Measurements from ENCODE around the gene PCSK5. TPM values are rescaled to one million over a fixed set of nuclear protein-coding genes. Genes with fewer than 3 reads are reported as not detected.

The PCSK5 gene
- polyA plus RNA-seq, 3 donors from 2014 or later, result 5.7 to 17.2 (median 7.3) TPM

- H3K27me3 Mint-ChIP-seq (ENCODE audit: low read depth in 3 of 3), result peaks cover 7 to 10% (median 7%) of the 10 kb centered on the region in 3 donors
- H3K4me3 Mint-ChIP-seq, result no peak overlapping the region
- peaks cover 23 to 28% of the 10 kb centered on the region in 2 donors for H3K4me1 Mint-ChIP-seq
- no peak overlapping the region for H3K27ac Mint-ChIP-seq
- H3K36me3 Mint-ChIP-seq, result no peaks in the 10 kb centered on the region
- DNase-seq, result no peak
- H3K9me3 Mint-ChIP-seq, result no peaks in the 10 kb centered on the region
These were observed 506.1 kb downstream of the PCSK5 start for GRCh38 chr9:76396597-76396996.

GRCh38 chr9:76399856-76400255 lies 509.4 kb downstream of the PCSK5 start:
- DNase-seq, result no peak
- peaks cover 2% of the 10 kb centered on the region in 3 donors for H3K27me3 Mint-ChIP-seq (ENCODE audit: low read depth in 3 of 3)
- H3K9me3 Mint-ChIP-seq, result no peaks in the 10 kb centered on the region
- H3K36me3 Mint-ChIP-seq, result no peaks in the 10 kb centered on the region
- H3K4me3 Mint-ChIP-seq, result no peak overlapping the region
- no peak overlapping the region for H3K27ac Mint-ChIP-seq
- H3K4me1 Mint-ChIP-seq, result peaks cover 9 to 16% of the 10 kb centered on the region in 2 donors

GRCh38 chr9:76400534-76401096 lies 510.1 kb downstream of the PCSK5 start:
- no peak overlapping the region for H3K4me3 Mint-ChIP-seq
- H3K4me1 Mint-ChIP-seq, result peaks cover 3 to 9% of the 10 kb centered on the region in 2 donors
- peaks cover 0 to 2% (median 0%) of the 10 kb centered on the region in 3 donors for H3K27me3 Mint-ChIP-seq (ENCODE audit: low read depth in 3 of 3)
- H3K9me3 Mint-ChIP-seq, result no peaks in the 10 kb centered on the region
- H3K36me3 Mint-ChIP-seq, result no peaks in the 10 kb centered on the region
- no peak for DNase-seq
- H3K27ac Mint-ChIP-seq, result no peak overlapping the region

- Mint-ChIP-seq H3K9me3 (no peaks in the 10 kb centered on the region), H3K4me1 (peaks cover 3 to 8% of the 10 kb centered on the region in 2 donors), H3K27ac (no peak overlapping the region), H3K4me3 (no peak overlapping the region), H3K36me3 (no peaks in the 10 kb centered on the region), H3K27me3 (ENCODE audit: low read depth in 3 of 3) (peaks cover 0 to 2% (median 0%) of the 10 kb centered on the region in 3 donors)
- DNase-seq, result no peak
These were observed 510.7 kb downstream of the PCSK5 start for GRCh38 chr9:76401176-76401575.

GRCh38 chr9:76401580-76402354 lies 511.3 kb downstream of the PCSK5 start:
- Mint-ChIP-seq H3K27me3 (ENCODE audit: low read depth in 3 of 3) (peaks cover 0 to 2% (median 0%) of the 10 kb centered on the region in 3 donors), H3K4me3 (no peak overlapping the region)

GRCh38 chr9:76403352-76403751 lies 512.9 kb downstream of the PCSK5 start:
- H3K4me1 Mint-ChIP-seq, result peaks cover 3 to 8% of the 10 kb centered on the region in 2 donors
- peaks cover 0 to 2% (median 0%) of the 10 kb centered on the region in 3 donors for H3K27me3 Mint-ChIP-seq (ENCODE audit: low read depth in 3 of 3)
- peak; percentile 36 to 61 (median 51) for DNase-seq
- H3K9me3 Mint-ChIP-seq, result no peaks in the 10 kb centered on the region
- H3K36me3 Mint-ChIP-seq, result no peaks in the 10 kb centered on the region
- H3K27ac Mint-ChIP-seq, result peak overlapping the region in 5 of 6 donors; percentile 18 to 79 (median 78)
- H3K4me3 Mint-ChIP-seq, result peak overlapping the region in 3 of 5 donors; percentile 1 to 65 (median 35)

More at GRCh38 chr9:76401580-76402354, 511.3 kb downstream of the PCSK5 start:
- Mint-ChIP-seq H3K9me3 (no peaks in the 10 kb centered on the region), H3K36me3 (no peaks in the 10 kb centered on the region), H3K4me1 (peaks cover 3 to 8% of the 10 kb centered on the region in 2 donors), H3K27ac (no peak overlapping the region)
- no peak for DNase-seq

GRCh38 chr9:76404401-76404800 lies 513.9 kb downstream of the PCSK5 start:
- Mint-ChIP-seq H3K4me3 (no peak overlapping the region), H3K27ac (no peak overlapping the region), H3K27me3 (ENCODE audit: low read depth in 3 of 3) (peaks cover 0 to 2% (median 0%) of the 10 kb centered on the region in 3 donors), H3K9me3 (no peaks in the 10 kb centered on the region), H3K4me1 (peaks cover 3 to 8% of the 10 kb centered on the region in 2 donors), H3K36me3 (no peaks in the 10 kb centered on the region)
- DNase-seq, result no peak

GRCh38 chr9:76405340-76405739 lies 514.9 kb downstream of the PCSK5 start:
- no peaks in the 10 kb centered on the region for H3K9me3 Mint-ChIP-seq
- H3K27ac Mint-ChIP-seq, result no peak overlapping the region
- DNase-seq, result no peak
- H3K27me3 Mint-ChIP-seq (ENCODE audit: low read depth in 3 of 3), result peaks cover 0 to 2% (median 0%) of the 10 kb centered on the region in 3 donors
- no peaks in the 10 kb centered on the region for H3K36me3 Mint-ChIP-seq
- H3K4me3 Mint-ChIP-seq, result no peak overlapping the region
- peaks cover 3 to 8% of the 10 kb centered on the region in 2 donors for H3K4me1 Mint-ChIP-seq

- Mint-ChIP-seq H3K27ac (no peak overlapping the region), H3K27me3 (ENCODE audit: low read depth in 3 of 3) (peaks cover 0 to 2% (median 0%) of the 10 kb centered on the region in 3 donors), H3K4me1 (peaks cover 3 to 8% of the 10 kb centered on the region in 2 donors), H3K4me3 (no peak overlapping the region), H3K9me3 (no peaks in the 10 kb centered on the region), H3K36me3 (no peaks in the 10 kb centered on the region)
- DNase-seq, result no peak
These were observed 515.4 kb downstream of the PCSK5 start for GRCh38 chr9:76405868-76406267.

Measured in immature natural killer cell (primary cell).